ENCODE data around the gene JPH4.

The JPH4 gene

GRCh38 chr14:23522643-23523198 lies 55.9 kb downstream of the JPH4 start:
- Histone ChIP-seq H3K36me3 (ENCODE audit: control insufficient read depth, insufficient read depth, low read length) (no peaks in the 10 kb centered on the region), H3K27me3 (ENCODE audit: control insufficient read depth, insufficient read depth, low read length) (no peaks in the 10 kb centered on the region), H3K4me2 (ENCODE audit: low read length) (no peak overlapping the region), H2AFZ (no peak overlapping the region), H3K79me2 (no peaks in the 10 kb centered on the region), H3K4me1 (peaks cover 20% of the 10 kb centered on the region), H3K27ac (no peak overlapping the region), H3K9ac (no peak overlapping the region), H3K9me3 (ENCODE audit: control insufficient read depth, low read length) (no peaks in the 10 kb centered on the region), H3K4me3 (ENCODE audit: low read depth, low read length) (no peak overlapping the region)
- no peak for TF ChIP-seq CTCF (IDR thresholded peaks at IDR 0.05)

- no peaks in the 10 kb centered on the region for H3K9me3 ChIP-seq (ENCODE audit: control insufficient read depth, low read length)
- no peak overlapping the region for H3K9ac ChIP-seq
- H3K4me1 ChIP-seq, result peaks cover 16% of the 10 kb centered on the region
- H3K27ac ChIP-seq, result no peak overlapping the region
- no peak overlapping the region for H3K4me2 ChIP-seq (ENCODE audit: low read length)
- no peak for TF ChIP-seq CTCF (IDR thresholded peaks at IDR 0.05)
- H3K79me2 ChIP-seq, result no peaks in the 10 kb centered on the region
- H3K4me3 ChIP-seq (ENCODE audit: low read depth, low read length), result no peak overlapping the region
- H2AFZ ChIP-seq, result no peak overlapping the region
- H3K36me3 ChIP-seq (ENCODE audit: control insufficient read depth, insufficient read depth, low read length), result no peaks in the 10 kb centered on the region
- H3K27me3 ChIP-seq (ENCODE audit: control insufficient read depth, insufficient read depth, low read length), result no peaks in the 10 kb centered on the region
These were observed 56.6 kb downstream of the JPH4 start for GRCh38 chr14:23521785-23522640.

- no peaks in the 10 kb centered on the region for H3K79me2 ChIP-seq
- H3K9me3 ChIP-seq (ENCODE audit: control insufficient read depth, low read length), result no peaks in the 10 kb centered on the region
- no peak overlapping the region for H3K4me2 ChIP-seq (ENCODE audit: low read length)
- no peak overlapping the region for H3K4me3 ChIP-seq (ENCODE audit: low read depth, low read length)
- TF ChIP-seq CTCF (IDR thresholded peaks at IDR 0.05), result no peak
- H2AFZ ChIP-seq, result no peak overlapping the region
- H3K4me1 ChIP-seq, result peaks cover 14% of the 10 kb centered on the region
- no peaks in the 10 kb centered on the region for H3K27me3 ChIP-seq (ENCODE audit: control insufficient read depth, insufficient read depth, low read length)
- H3K9ac ChIP-seq, result no peak overlapping the region
- no peak overlapping the region for H3K27ac ChIP-seq
- no peaks in the 10 kb centered on the region for H3K36me3 ChIP-seq (ENCODE audit: control insufficient read depth, insufficient read depth, low read length)
These were observed 57.6 kb downstream of the JPH4 start for GRCh38 chr14:23520899-23521533.

GRCh38 chr14:23518709-23519108 lies 59.9 kb downstream of the JPH4 start:
- Histone ChIP-seq H3K79me2 (no peaks in the 10 kb centered on the region), H3K36me3 (ENCODE audit: control insufficient read depth, insufficient read depth, low read length) (no peaks in the 10 kb centered on the region), H3K27ac (no peak overlapping the region), H3K9me3 (ENCODE audit: control insufficient read depth, low read length) (no peaks in the 10 kb centered on the region), H3K9ac (no peak overlapping the region), H2AFZ (no peak overlapping the region), H3K4me2 (ENCODE audit: low read length) (no peak overlapping the region), H3K4me3 (ENCODE audit: low read depth, low read length) (no peak overlapping the region), H3K4me1 (peaks cover 14% of the 10 kb centered on the region), H3K27me3 (ENCODE audit: control insufficient read depth, insufficient read depth, low read length) (no peaks in the 10 kb centered on the region)
- TF ChIP-seq CTCF (IDR thresholded peaks at IDR 0.05), result no peak

All from parathyroid adenoma (tissue), 2 donors.